ENCODE results near the gene NAP1L1. TPM values are rescaled to one million over a fixed set of nuclear protein-coding genes. Genes with fewer than 3 reads are reported as not detected.

Gene NAP1L1
- total and polyA plus RNA-seq, 9 donors = 204 to 592 (median 471) TPM

DNA sequence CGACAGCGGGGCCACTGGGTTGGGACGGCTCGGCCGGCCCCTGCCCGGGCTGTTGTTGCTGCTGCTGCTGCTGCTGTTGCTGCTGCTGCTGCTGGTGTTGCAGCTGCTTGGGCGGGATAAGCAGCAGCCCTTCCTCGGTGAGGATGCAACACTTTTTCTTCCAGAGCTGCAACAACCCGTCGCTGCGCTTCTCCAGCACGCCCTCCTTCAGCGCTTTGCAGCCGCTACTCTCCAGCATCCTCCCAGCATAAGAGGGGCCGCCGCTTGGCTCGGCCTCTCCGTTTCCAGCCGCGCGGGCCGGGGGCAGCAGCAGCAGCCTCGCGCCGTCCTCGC lies 53.4 kb downstream of the NAP1L1 start:
- WGBS (ENCODE audit: insufficient coverage) = under 1% methylated on average over 26 of the region's 26 CpGs
- peaks cover 3% of the 10 kb centered on the region for H3K36me3 ChIP-seq (ENCODE audit: control insufficient read depth, insufficient read depth, low read length)
- H3K4me1 ChIP-seq (ENCODE audit: control insufficient read depth, insufficient read depth, low read length) = peaks cover 16% of the 10 kb centered on the region
- DNase-seq = no peak
- H3K9me3 ChIP-seq (replicated peaks; ENCODE audit: control insufficient read depth, low read depth, low read length) = no peaks in the 10 kb centered on the region
- peaks cover 3% of the 10 kb centered on the region for H3K27me3 ChIP-seq (ENCODE audit: control insufficient read depth, insufficient read depth, low read length)
- H3K27ac ChIP-seq (ENCODE audit: low read length) = peak overlapping the region; percentile 98
- H3K4me3 ChIP-seq (ENCODE audit: low read length) = peak overlapping the region; percentile 87

GRCh38 chr12:76030341-76031080 lies 54.0 kb downstream of the NAP1L1 start:
- under 1% methylated on average over 36 of the region's 40 CpGs for WGBS (ENCODE audit: insufficient coverage)
- peaks cover 16% of the 10 kb centered on the region for H3K4me1 ChIP-seq (ENCODE audit: control insufficient read depth, insufficient read depth, low read length)
- no peaks in the 10 kb centered on the region for H3K9me3 ChIP-seq (replicated peaks; ENCODE audit: control insufficient read depth, low read depth, low read length)
- peak overlapping the region; percentile 98 for H3K27ac ChIP-seq (ENCODE audit: low read length)
- peaks cover 3% of the 10 kb centered on the region for H3K36me3 ChIP-seq (ENCODE audit: control insufficient read depth, insufficient read depth, low read length)
- peak; percentile 61 for DNase-seq
- peak overlapping the region; percentile 87 for H3K4me3 ChIP-seq (ENCODE audit: low read length)
- peaks cover 3% of the 10 kb centered on the region for H3K27me3 ChIP-seq (ENCODE audit: control insufficient read depth, insufficient read depth, low read length)

GRCh38 chr12:76029982-76030340 lies 54.5 kb downstream of the NAP1L1 start:
- no peaks in the 10 kb centered on the region for H3K9me3 ChIP-seq (replicated peaks; ENCODE audit: control insufficient read depth, low read depth, low read length)
- H3K27ac ChIP-seq (ENCODE audit: low read length) = peak overlapping the region; percentile 98
- peaks cover 3% of the 10 kb centered on the region for H3K36me3 ChIP-seq (ENCODE audit: control insufficient read depth, insufficient read depth, low read length)
- H3K4me3 ChIP-seq (ENCODE audit: low read length) = peak overlapping the region; percentile 87
- DNase-seq = peak; percentile 65
- H3K27me3 ChIP-seq (ENCODE audit: control insufficient read depth, insufficient read depth, low read length) = peaks cover 3% of the 10 kb centered on the region
- 0% methylated on average over 9 of the region's 22 CpGs for WGBS (ENCODE audit: insufficient coverage)
- peaks cover 12% of the 10 kb centered on the region for H3K4me1 ChIP-seq (ENCODE audit: control insufficient read depth, insufficient read depth, low read length)

GRCh38 chr12:76028571-76029277 lies 55.8 kb downstream of the NAP1L1 start:
- Histone ChIP-seq H3K9me3 (replicated peaks; ENCODE audit: control insufficient read depth, low read depth, low read length) (no peaks in the 10 kb centered on the region), H3K27ac (ENCODE audit: low read length) (peak overlapping the region; percentile 98), H3K36me3 (ENCODE audit: control insufficient read depth, insufficient read depth, low read length) (peaks cover 3% of the 10 kb centered on the region), H3K27me3 (ENCODE audit: control insufficient read depth, insufficient read depth, low read length) (peaks cover 3% of the 10 kb centered on the region), H3K4me1 (ENCODE audit: control insufficient read depth, insufficient read depth, low read length) (peaks cover 7% of the 10 kb centered on the region), H3K4me3 (ENCODE audit: low read length) (peak overlapping the region; percentile 87)
- DNase-seq = peak; percentile 58
- WGBS (ENCODE audit: insufficient coverage) = 60% methylated on average over 1 of the region's 3 CpGs

- Histone ChIP-seq H3K27me3 (ENCODE audit: control insufficient read depth, insufficient read depth, low read length) (peaks cover 3% of the 10 kb centered on the region), H3K9me3 (replicated peaks; ENCODE audit: control insufficient read depth, low read depth, low read length) (no peaks in the 10 kb centered on the region), H3K4me1 (ENCODE audit: control insufficient read depth, insufficient read depth, low read length) (peaks cover 2% of the 10 kb centered on the region), H3K36me3 (ENCODE audit: control insufficient read depth, insufficient read depth, low read length) (peaks cover 3% of the 10 kb centered on the region), H3K27ac (ENCODE audit: low read length) (no peak overlapping the region), H3K4me3 (ENCODE audit: low read length) (no peak overlapping the region)
- WGBS (ENCODE audit: insufficient coverage) = no CpG with 5 or more reads among the region's 1 CpG
- peak; percentile 73 for DNase-seq
Measured at GRCh38 chr12:76026643-76027063, 57.8 kb downstream of the NAP1L1 start.

- Histone ChIP-seq H3K36me3 (ENCODE audit: control insufficient read depth, insufficient read depth, low read length) (peaks cover 3% of the 10 kb centered on the region), H3K27ac (ENCODE audit: low read length) (peak overlapping the region; percentile 15), H3K9me3 (replicated peaks; ENCODE audit: control insufficient read depth, low read depth, low read length) (no peaks in the 10 kb centered on the region), H3K27me3 (ENCODE audit: control insufficient read depth, insufficient read depth, low read length) (peaks cover 3% of the 10 kb centered on the region), H3K4me3 (ENCODE audit: low read length) (no peak overlapping the region), H3K4me1 (ENCODE audit: control insufficient read depth, insufficient read depth, low read length) (peaks cover 2% of the 10 kb centered on the region)
- 73% methylated on average over 2 of the region's 7 CpGs for WGBS (ENCODE audit: insufficient coverage)
- DNase-seq = no peak
Measured at GRCh38 chr12:76025601-76026575, 58.6 kb downstream of the NAP1L1 start.

- Histone ChIP-seq H3K4me1 (ENCODE audit: control insufficient read depth, insufficient read depth, low read length) (peaks cover 4% of the 10 kb centered on the region), H3K27ac (ENCODE audit: low read length) (no peak overlapping the region), H3K27me3 (ENCODE audit: control insufficient read depth, insufficient read depth, low read length) (no peaks in the 10 kb centered on the region), H3K4me3 (ENCODE audit: low read length) (no peak overlapping the region), H3K9me3 (replicated peaks; ENCODE audit: control insufficient read depth, low read depth, low read length) (no peaks in the 10 kb centered on the region), H3K36me3 (ENCODE audit: control insufficient read depth, insufficient read depth, low read length) (peaks cover 3% of the 10 kb centered on the region)
- WGBS (ENCODE audit: insufficient coverage) = no CpG with 5 or more reads among the region's 3 CpGs
- no peak for DNase-seq
Measured at GRCh38 chr12:76024942-76025600, 59.4 kb downstream of the NAP1L1 start.

GRCh38 chr12:76024102-76024781 lies 60.2 kb downstream of the NAP1L1 start:
- Histone ChIP-seq H3K27ac (ENCODE audit: low read length) (no peak overlapping the region), H3K4me3 (ENCODE audit: low read length) (no peak overlapping the region), H3K36me3 (ENCODE audit: control insufficient read depth, insufficient read depth, low read length) (peaks cover 3% of the 10 kb centered on the region), H3K27me3 (ENCODE audit: control insufficient read depth, insufficient read depth, low read length) (no peaks in the 10 kb centered on the region), H3K9me3 (replicated peaks; ENCODE audit: control insufficient read depth, low read depth, low read length) (no peaks in the 10 kb centered on the region), H3K4me1 (ENCODE audit: control insufficient read depth, insufficient read depth, low read length) (peaks cover 3% of the 10 kb centered on the region)
- 85% methylated on average over 6 of the region's 8 CpGs for WGBS (ENCODE audit: insufficient coverage)
- DNase-seq = no peak

DNA sequence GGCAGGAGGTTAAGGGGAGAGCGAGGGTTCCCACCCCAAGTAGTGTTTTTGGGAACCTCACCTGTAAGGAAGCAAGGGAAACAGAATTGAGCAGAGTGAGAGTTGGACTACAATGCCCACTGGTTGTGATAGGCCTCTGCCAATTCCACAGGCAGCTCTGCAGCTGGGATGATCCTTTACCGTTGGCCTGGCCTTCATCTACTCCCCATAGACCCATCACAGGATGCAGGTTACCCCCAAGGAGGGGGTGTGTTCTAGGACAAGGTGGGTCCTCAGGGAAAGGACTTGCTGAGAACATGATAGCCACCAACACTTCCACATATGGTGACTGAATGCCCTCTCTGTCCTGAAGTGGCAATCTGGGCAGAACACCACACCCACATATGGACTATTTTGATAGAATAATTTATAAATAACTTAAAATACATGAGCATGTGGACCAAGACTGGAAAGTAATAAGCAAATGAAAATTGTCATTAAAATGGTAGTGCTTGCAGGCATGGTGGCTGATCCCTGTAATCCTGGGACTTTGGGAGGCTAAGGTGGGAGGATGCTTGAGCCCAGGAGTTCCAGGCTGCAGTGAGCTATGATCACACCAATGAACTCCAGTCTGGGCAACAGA lies 61.3 kb downstream of the NAP1L1 start:
- no peaks in the 10 kb centered on the region for H3K9me3 ChIP-seq (replicated peaks; ENCODE audit: control insufficient read depth, low read depth, low read length)
- H3K4me1 ChIP-seq (ENCODE audit: control insufficient read depth, insufficient read depth, low read length) = peaks cover 3% of the 10 kb centered on the region
- no peak overlapping the region for H3K4me3 ChIP-seq (ENCODE audit: low read length)
- WGBS (ENCODE audit: insufficient coverage) = 90% methylated on average over 1 of the region's 2 CpGs
- H3K36me3 ChIP-seq (ENCODE audit: control insufficient read depth, insufficient read depth, low read length) = peaks cover 3% of the 10 kb centered on the region
- no peak overlapping the region for H3K27ac ChIP-seq (ENCODE audit: low read length)
- no peaks in the 10 kb centered on the region for H3K27me3 ChIP-seq (ENCODE audit: control insufficient read depth, insufficient read depth, low read length)
- DNase-seq = no peak

Data from muscle of leg (tissue), 11 donors.